ENCODE results near the gene CD93. TPM values are rescaled to one million over a fixed set of nuclear protein-coding genes. Genes with fewer than 3 reads are reported as not detected.
A peak's percentile ranks its signal among the peaks of the same experiment; 100 is the strongest.

CD93 gene
- total and polyA plus RNA-seq, 2 of the 8 experiments (the other 6 are each of a cell fraction or from before 2014, with no cell fraction given), result under 0.01 to 0.07 TPM

GRCh38 chr20:23061262-23061661 is 24.9 kb downstream of the CD93 start:
- ChIA-PET POLR2A (ENCODE audit: partially characterized antibody) (interaction anchor here (1.5 to 2.4 kb wide), 2 partner anchors 10 to 13 kb away, joined by 3 to 13 read pairs; no protein-coding TSS in a partner anchor), CTCF (ENCODE audit: partially characterized antibody) (interaction anchor here (0.6 to 11.7 kb wide), 17 partner anchors 11 to 474 kb away, joined by 3 to 90 read pairs (median 5); partner anchors contain the start of gene THBD)
- Histone ChIP-seq H3K4ac (replicated peaks; ENCODE audit: insufficient read length, low read depth, low read length) (no peak overlapping the region), H3K27me3 (replicated peaks in 1 of 4; ENCODE audit: control insufficient read depth in 3 of 4, extremely low read depth in 1 of 4, insufficient read depth in 3 of 4, low read length in 3 of 4) (no peaks in the 10 kb centered on the region), H3K9ac (replicated peaks in 1 of 4; ENCODE audit: extremely low read depth in 1 of 4, low read depth in 3 of 4, low read length in 3 of 4) (no peak overlapping the region), H4K20me1 (replicated peaks in 1 of 2; ENCODE audit: control insufficient read depth in 1 of 2, insufficient read depth in 2 of 2, low read length in 2 of 2) (no peaks in the 10 kb centered on the region), H3K18ac (ENCODE audit: extremely low read depth, low read length) (peak overlapping the region; percentile 63; the same call in 1 of the 2 replicates), H3K79me2 (ENCODE audit: control insufficient read depth in 1 of 2, insufficient read depth in 2 of 2, low read length in 2 of 2) (no peaks in the 10 kb centered on the region), H3K23ac (ENCODE audit: insufficient read length) (no peak overlapping the region), H3K79me1 (ENCODE audit: low read depth, low read length) (no peaks in the 10 kb centered on the region), H4K5ac (ENCODE audit: insufficient read length, low read depth, low read length) (no peak overlapping the region), H3K4me3 (ENCODE audit: extremely low read depth in 1 of 4, insufficient read depth in 2 of 4, low read depth in 3 of 4, low read length in 4 of 4) (no peak overlapping the region), H2AFZ (ENCODE audit: low read length) (no peak overlapping the region), H3K14ac (ENCODE audit: insufficient read length) (no peak overlapping the region), H3K4me2 (ENCODE audit: insufficient read depth in 1 of 2, low read depth in 2 of 2, low read length in 2 of 2) (no peak overlapping the region), H3K9me3 (ENCODE audit: insufficient read depth in 2 of 2, low read depth in 1 of 2, low read length in 1 of 2) (peaks cover 0 to 5% of the 10 kb centered on the region in 2 experiments; a peak in 1 of 4 replicates), H4K8ac (ENCODE audit: extremely low read depth, insufficient read depth, low read length) (no peak overlapping the region), H3K4me1 (replicated peaks in 1 of 4; ENCODE audit: control insufficient read depth in 3 of 4, insufficient read depth in 4 of 4, low read length in 3 of 4) (peaks cover 0 to 9% (median 4%) of the 10 kb centered on the region in 4 experiments; a peak in 5 of 7 replicates), H2BK12ac (ENCODE audit: low read depth, low read length) (peak overlapping the region; percentile 91; the same call in 1 of the 2 replicates), H2BK20ac (ENCODE audit: low read length) (peak overlapping the region; percentile 94), H3K23me2 (ENCODE audit: low read depth, low read length) (no peaks in the 10 kb centered on the region), H3K36me3 (ENCODE audit: control insufficient read depth in 2 of 4, insufficient read depth in 4 of 4, low read length in 3 of 4) (no peaks in the 10 kb centered on the region), H3K27ac (ENCODE audit: low read depth, low read length) (no peak overlapping the region), H3K56ac (replicated peaks; ENCODE audit: insufficient read length, low read depth, low read length) (no peak overlapping the region), H2BK15ac (ENCODE audit: low read length) (peak overlapping the region; percentile 26; the same call in 1 of the 2 replicates), H4K91ac (replicated peaks; ENCODE audit: insufficient read length, low read length) (no peak overlapping the region), H2BK5ac (ENCODE audit: low read depth, low read length) (peak overlapping the region; percentile 54; the same call in 1 of the 2 replicates), H2BK120ac (replicated peaks; ENCODE audit: low read depth, low read length) (peak overlapping the region; percentile 11), H2AK5ac (ENCODE audit: low read depth, low read length) (peak overlapping the region; percentile 91; the same call in 1 of the 2 replicates)
- 89% methylated on average over 5 of the region's 5 CpGs; no CpG with 5 or more reads in 1 of the 2 experiments for WGBS, 2 experiments (ENCODE audit: extremely low coverage in 1 of 2, insufficient coverage in 1 of 2, insufficient read length in 1 of 2, insufficient replicate concordance in 2 of 2, low coverage in 1 of 2, low lambda C conversion rate in 2 of 2, missing lambda C conversion rate in 1 of 2)
- FAIRE-seq, result no peak
- no peak for DNase-seq (ENCODE audit: low read depth in 1 of 2, low spot score in 2 of 2)
- TF ChIP-seq ATF2 (IDR thresholded peaks at IDR 0.05; ENCODE audit: low read length), result no peak
- TF ChIP-seq ASH2L (IDR thresholded peaks at IDR 0.05; ENCODE audit: low read length), result no peak
- TF ChIP-seq SIRT6 (IDR thresholded peaks at IDR 0.05; ENCODE audit: low read length), result no peak
- TF ChIP-seq SUZ12 (IDR thresholded peaks at IDR 0.05; ENCODE audit: low read length), result no peak
- TF ChIP-seq SP1 (IDR thresholded peaks at IDR 0.05; ENCODE audit: low read depth, low read length), result no peak
- TF ChIP-seq CREB1 (IDR thresholded peaks at IDR 0.05), result no peak
- no peak for TF ChIP-seq SIN3A (conservative IDR thresholded peaks at IDR 0.05 in 1 of 2, IDR thresholded peaks at IDR 0.05 in 1 of 2; ENCODE audit: low read depth in 1 of 2, low read length in 2 of 2)
- TF ChIP-seq SIX5 (IDR thresholded peaks at IDR 0.05; ENCODE audit: low read depth, low read length), result no peak
- no peak for TF ChIP-seq POLR2AphosphoS5 (IDR thresholded peaks at IDR 0.05; ENCODE audit: low read depth, low read length)
- no peak for TF ChIP-seq ZNF274 (IDR thresholded peaks at IDR 0.05; ENCODE audit: borderline replicate concordance, extremely low read depth, low read length)
- no peak for TF ChIP-seq HDAC6 (IDR thresholded peaks at IDR 0.05; ENCODE audit: low read depth, low read length)
- no peak for TF ChIP-seq CTBP2 (IDR thresholded peaks at IDR 0.05; ENCODE audit: borderline replicate concordance, insufficient read depth, insufficient read length, low read length)
- TF ChIP-seq RBBP5 (IDR thresholded peaks at IDR 0.05; ENCODE audit: borderline replicate concordance, low read depth, low read length), result no peak

Measured in H1 (cell line).